ENCODE data around the gene UBE2G2.

DNA sequence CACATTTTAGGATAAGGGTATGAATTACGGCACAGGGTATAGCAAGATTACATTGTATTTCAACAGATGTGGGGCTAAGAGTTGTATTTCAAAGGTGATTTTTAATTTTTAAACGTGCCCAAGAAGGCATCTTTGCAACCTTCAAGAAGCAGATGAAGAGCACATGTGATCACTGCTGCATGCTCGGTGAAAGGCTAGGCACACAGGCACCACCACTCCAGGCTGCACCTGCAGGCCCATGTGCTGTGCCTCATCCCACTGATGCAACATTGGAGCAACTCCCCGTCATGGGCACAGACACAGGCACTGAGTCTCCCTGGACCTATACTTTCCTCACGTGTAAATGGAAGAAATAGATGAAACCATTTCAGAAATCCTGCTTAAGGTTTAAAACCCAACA is 23.5 kb downstream of the UBE2G2 start:
- TF ChIP-seq EZH2phosphoT487 (IDR thresholded peaks at IDR 0.05; ENCODE audit: insufficient read depth, low read depth), result no peak
- TF ChIP-seq EZH2 (IDR thresholded peaks at IDR 0.05; ENCODE audit: insufficient read depth, poor library complexity, severe bottlenecking), result no peak
